Measurements from ENCODE around the gene ATP5F1A.
"Not testable (repeated sequence)": the region's sequence is repeated elsewhere in the genome, so short reads cannot be mapped to it uniquely, and the experiment has no call there.

The ATP5F1A gene

GRCh38 chr18:46097801-46098615 is at the start of gene ATP5F1A:
Gene ATP5F1A, minus strand, starts transcription at chr18:46098296. Its CDS starts 65 bp downstream, at chr18:46098231.
- DNase-seq (ENCODE audit: low read depth in 2 of 2), result peak; percentile 74 to 82

GRCh38 chr18:46141199-46141598 is 43.1 kb upstream of the ATP5F1A start:
- DNase-seq (ENCODE audit: low read depth in 2 of 2), result no peak

GRCh38 chr18:46140173-46140572 is 42.1 kb upstream of the ATP5F1A start:
- no peak for DNase-seq (ENCODE audit: low read depth in 2 of 2)

- DNase-seq (ENCODE audit: low read depth in 2 of 2), result no peak
Observed at GRCh38 chr18:46134920-46135675, 37.0 kb upstream of the ATP5F1A start.

GRCh38 chr18:46133534-46133933 is 35.4 kb upstream of the ATP5F1A start:
- DNase-seq (ENCODE audit: low read depth in 2 of 2), result no peak

GRCh38 chr18:46130549-46130948 is 32.5 kb upstream of the ATP5F1A start:
- not testable (repeated sequence) for DNase-seq (ENCODE audit: low read depth in 2 of 2)

- no peak for DNase-seq (ENCODE audit: low read depth in 2 of 2)
Observed at GRCh38 chr18:46130061-46130460, 32.0 kb upstream of the ATP5F1A start.

GRCh38 chr18:46126625-46127024 is 28.5 kb upstream of the ATP5F1A start:
- DNase-seq (ENCODE audit: low read depth in 2 of 2), result not testable (repeated sequence)

GRCh38 chr18:46113751-46114150 is 15.7 kb upstream of the ATP5F1A start:
- DNase-seq (ENCODE audit: low read depth in 2 of 2), result no peak

GRCh38 chr18:46110406-46110805 is 12.3 kb upstream of the ATP5F1A start:
- DNase-seq (ENCODE audit: low read depth in 2 of 2), result no peak

- no peak for DNase-seq (ENCODE audit: low read depth in 2 of 2)
Observed at GRCh38 chr18:46109386-46109785, 11.3 kb upstream of the ATP5F1A start.

GRCh38 chr18:46104128-46104911 is 6.2 kb upstream of the ATP5F1A start, which contains the start of gene HAUS1:
Gene HAUS1, plus strand, starts transcription at chr18:46104385. Its CDS starts 27 bp downstream, at chr18:46104412.
- peak; percentile 74 to 79 for DNase-seq (ENCODE audit: low read depth in 2 of 2)

- no peak for DNase-seq (ENCODE audit: low read depth in 2 of 2)
Observed at GRCh38 chr18:46099463-46099862, 1.4 kb upstream of the ATP5F1A start.

- DNase-seq (ENCODE audit: low read depth in 2 of 2), result no peak
Observed at GRCh38 chr18:46098616-46098933, 479 bp upstream of the ATP5F1A start.

- DNase-seq (ENCODE audit: low read depth in 2 of 2), result no peak
Observed at GRCh38 chr18:46097431-46097800, 680 bp downstream of the ATP5F1A start.

GRCh38 chr18:46096651-46097300 is 1.3 kb downstream of the ATP5F1A start:
- DNase-seq (ENCODE audit: low read depth in 2 of 2), result no peak

- DNase-seq (ENCODE audit: low read depth in 2 of 2), result no peak
Observed at GRCh38 chr18:46095532-46095931, 2.6 kb downstream of the ATP5F1A start.

- DNase-seq (ENCODE audit: low read depth in 2 of 2), result not testable (repeated sequence)
Observed at GRCh38 chr18:46088501-46088900, 9.6 kb downstream of the ATP5F1A start.

- no peak for DNase-seq (ENCODE audit: low read depth in 2 of 2)
Observed at GRCh38 chr18:46084431-46084830, 13.7 kb downstream of the ATP5F1A start.

GRCh38 chr18:46080156-46080555 is 17.9 kb downstream of the ATP5F1A start:
- no peak for DNase-seq (ENCODE audit: low read depth in 2 of 2)

GRCh38 chr18:46079336-46079735 is 18.8 kb downstream of the ATP5F1A start:
- DNase-seq (ENCODE audit: low read depth in 2 of 2), result no peak
